Measurements from ENCODE around the gene MAN1A1.

DNA sequence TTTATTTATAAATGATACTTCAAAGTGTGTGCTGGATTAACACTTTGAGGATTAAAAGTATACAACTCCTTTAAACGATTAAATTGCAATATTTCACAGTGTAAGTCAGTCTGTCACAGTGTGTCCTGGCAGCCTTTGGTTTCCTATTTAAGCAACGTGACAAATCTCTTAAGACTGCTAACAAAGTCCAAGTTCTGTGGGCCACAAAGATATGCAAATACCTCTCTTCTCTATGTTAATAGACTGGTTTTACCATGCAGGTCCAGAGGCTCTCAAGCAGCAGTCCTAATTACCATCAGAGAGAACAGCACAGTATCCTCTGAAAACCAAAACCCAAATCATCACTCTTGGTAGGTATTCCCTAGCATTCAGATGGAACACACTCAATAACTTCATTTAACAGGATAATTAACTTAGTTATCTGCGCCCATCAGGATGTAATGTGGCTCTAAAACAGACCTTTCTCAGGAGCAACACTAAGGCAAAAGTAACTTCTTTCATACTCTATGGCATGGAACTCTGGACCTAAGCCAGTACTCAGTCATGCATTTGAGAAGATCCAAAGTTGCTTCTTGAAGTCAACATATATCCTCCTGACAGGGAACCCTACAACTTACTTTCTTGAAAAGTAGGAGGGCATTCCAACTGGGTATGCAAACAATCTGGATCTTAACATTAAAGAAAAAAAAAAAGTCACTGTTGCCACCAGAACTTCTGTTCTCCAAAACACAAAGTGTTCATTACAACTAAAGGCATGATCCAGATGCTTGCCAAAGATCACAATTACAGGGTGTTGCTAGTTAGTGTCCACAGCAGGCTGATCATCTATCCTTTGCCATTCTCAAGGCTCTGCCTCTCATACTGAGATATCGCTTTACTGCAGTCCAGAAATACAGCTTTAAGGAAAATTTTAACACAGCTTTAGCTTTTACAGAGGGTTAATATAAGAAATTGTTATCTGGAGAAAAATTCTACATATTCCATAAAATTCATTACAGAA lies 53.2 kb downstream of the MAN1A1 start:
- TF ChIP-seq, protein P1, sequence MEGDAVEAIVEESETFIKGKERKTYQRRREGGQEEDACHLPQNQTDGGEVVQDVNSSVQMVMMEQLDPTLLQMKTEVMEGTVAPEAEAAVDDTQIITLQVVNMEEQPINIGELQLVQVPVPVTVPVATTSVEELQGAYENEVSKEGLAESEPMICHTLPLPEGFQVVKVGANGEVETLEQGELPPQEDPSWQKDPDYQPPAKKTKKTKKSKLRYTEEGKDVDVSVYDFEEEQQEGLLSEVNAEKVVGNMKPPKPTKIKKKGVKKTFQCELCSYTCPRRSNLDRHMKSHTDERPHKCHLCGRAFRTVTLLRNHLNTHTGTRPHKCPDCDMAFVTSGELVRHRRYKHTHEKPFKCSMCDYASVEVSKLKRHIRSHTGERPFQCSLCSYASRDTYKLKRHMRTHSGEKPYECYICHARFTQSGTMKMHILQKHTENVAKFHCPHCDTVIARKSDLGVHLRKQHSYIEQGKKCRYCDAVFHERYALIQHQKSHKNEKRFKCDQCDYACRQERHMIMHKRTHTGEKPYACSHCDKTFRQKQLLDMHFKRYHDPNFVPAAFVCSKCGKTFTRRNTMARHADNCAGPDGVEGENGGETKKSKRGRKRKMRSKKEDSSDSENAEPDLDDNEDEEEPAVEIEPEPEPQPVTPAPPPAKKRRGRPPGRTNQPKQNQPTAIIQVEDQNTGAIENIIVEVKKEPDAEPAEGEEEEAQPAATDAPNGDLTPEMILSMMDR (IDR thresholded peaks at IDR 0.05) = no peak
- no peak for TF ChIP-seq POLR2A (IDR thresholded peaks at IDR 0.05)
